H1 (cell line): ENCODE results near the gene EEF1AKMT2. TPM values are rescaled to one million over a fixed set of nuclear protein-coding genes. Genes with fewer than 3 reads are reported as not detected.

Source experiments
- JUND ChIP-seq: IDR thresholded peaks from 2 replicates; pipeline ENCODE4 v1.6.1; 2011; ENCODE audit warnings: mild to moderate bottlenecking, improper control_type of control experiment, low read length
- SIN3A ChIP-seq, 2 experiments: IDR thresholded peaks in 1 of 2; conservative IDR thresholded peaks in 1 of 2; 2 replicates each; pipeline ENCODE4 v1.6.1; 2011 to 2012; ENCODE audit warnings: low read length in 2 of 2, improper control_type of control experiment in 1 of 2, low read depth in 1 of 2, mild to moderate bottlenecking in 1 of 2
- polyA plus RNA-seq, 7 experiments: library from polyadenylated mRNA; depleted of rRNA in 3 of 7; stranded (reverse) in 5 of 7; unstranded in 2 of 7; fragments of >200 nt in 5 of 7; fragments of 200-250 nt in 2 of 7; gene quantifications; 1 replicate in 5 of 7; 2 replicates in 1 of 7; 4 replicates in 1 of 7; pipeline versions ENCODE4 v1.2.1 to v1.2.3, GENCODE V29; 2011 to 2013; ENCODE audit warnings: missing spikeins in 2 of 7, mixed read lengths in 2 of 7
- total RNA-seq: library from RNA; stranded (reverse); fragmentation: NEBNext Ultra II Directional; extraction: Animal tissue kit (Norgen Biotek cat#: 25700); gene quantifications from 2 replicates; pipeline ENCODE4 v1.2.1, GENCODE V29; 2021
- TF ChIP-seq, protein P1 (sequence below): IDR thresholded peaks from 2 replicates; pipeline ENCODE4 v1.6.1; 2012; ENCODE audit warnings: inconsistent platforms

EEF1AKMT2 gene
- total and polyA plus RNA-seq, 2 of the 8 experiments (the other 6 are each of a cell fraction or from before 2014, with no cell fraction given) = 9.8 to 26.8 TPM

DNA sequence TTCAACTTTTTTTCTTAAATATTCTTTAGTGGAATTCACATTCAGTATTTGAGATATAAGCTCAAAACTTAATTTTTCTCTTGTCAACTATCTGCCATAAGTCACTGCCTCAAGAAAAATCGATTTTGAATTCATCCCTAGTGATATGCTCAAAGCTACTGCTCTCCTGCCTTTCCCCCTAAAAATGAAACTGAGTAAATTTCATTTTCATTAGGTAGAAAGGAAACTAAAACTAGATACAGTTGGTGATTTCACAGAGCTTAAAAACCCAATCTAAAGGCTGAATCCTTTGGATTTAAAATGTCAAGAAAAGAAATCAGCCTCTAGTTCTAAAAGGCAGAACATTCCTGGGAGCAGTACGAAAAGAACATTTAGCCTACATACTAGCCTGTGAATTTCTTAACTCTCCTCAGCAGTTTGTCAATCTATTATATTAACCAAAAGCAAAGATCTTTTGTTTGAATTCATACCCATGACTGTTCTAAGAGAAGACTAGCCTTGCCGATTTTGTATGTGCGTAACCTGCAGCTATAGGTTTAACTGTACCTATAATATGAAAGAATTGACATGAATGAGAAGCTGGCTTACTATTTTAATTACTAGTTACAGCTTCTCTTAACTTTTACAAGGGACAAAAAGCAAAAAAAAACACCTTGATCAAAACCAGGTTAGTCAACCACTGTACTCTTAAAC lies 42.6 kb downstream of the EEF1AKMT2 start (continued):
- TF ChIP-seq, protein P1, sequence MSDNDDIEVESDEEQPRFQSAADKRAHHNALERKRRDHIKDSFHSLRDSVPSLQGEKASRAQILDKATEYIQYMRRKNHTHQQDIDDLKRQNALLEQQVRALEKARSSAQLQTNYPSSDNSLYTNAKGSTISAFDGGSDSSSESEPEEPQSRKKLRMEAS = no peak
- TF ChIP-seq SIN3A (conservative IDR thresholded peaks at IDR 0.05 in 1 of 2, IDR thresholded peaks at IDR 0.05 in 1 of 2; ENCODE audit: low read depth in 1 of 2, low read length in 2 of 2) (no peak), JUND (no peak)
